Activated naive CD8-positive, alpha-beta T cell (primary cell): Measurements from ENCODE around the gene PAFAH1B1.
"Not testable (repeated sequence)": the region's sequence is repeated elsewhere in the genome, so short reads cannot be mapped to it uniquely, and the experiment has no call there.

ENCODE experiments used
- H3K27ac Mint-ChIP-seq: one replicate; pipeline ENCODE4 v1.8.0; 2021; ENCODE audit warnings: mixed read lengths
- H3K27me3 Mint-ChIP-seq: one replicate; pipeline ENCODE4 v1.8.0; 2021; ENCODE audit warnings: mixed read lengths
- H3K36me3 Mint-ChIP-seq: one replicate; pipeline ENCODE4 v1.8.0; 2021; ENCODE audit warnings: mixed read lengths
- H3K4me1 Mint-ChIP-seq: one replicate; pipeline ENCODE4 v1.8.0; 2021; ENCODE audit warnings: low read depth, mixed read lengths
- H3K4me3 Mint-ChIP-seq: one replicate; pipeline ENCODE4 v1.8.0; 2021; ENCODE audit warnings: mild to moderate bottlenecking, mixed read lengths
- H3K9me3 Mint-ChIP-seq: one replicate; pipeline ENCODE4 v1.8.0; 2021; ENCODE audit warnings: low read depth, mixed read lengths

Gene PAFAH1B1

GRCh38 chr17:2644971-2645370, 51.5 kb downstream of the PAFAH1B1 start:
- H3K4me1 Mint-ChIP-seq: peaks cover 12% of the 10 kb centered on the region
- H3K27me3 Mint-ChIP-seq: no peaks in the 10 kb centered on the region
- H3K27ac Mint-ChIP-seq: no peak overlapping the region
- H3K36me3 Mint-ChIP-seq: peaks cover 2% of the 10 kb centered on the region
- no peaks in the 10 kb centered on the region for H3K9me3 Mint-ChIP-seq
- no peak overlapping the region for H3K4me3 Mint-ChIP-seq

- H3K9me3 Mint-ChIP-seq: no peaks in the 10 kb centered on the region
- H3K27ac Mint-ChIP-seq: peak overlapping the region; percentile 16
- H3K4me1 Mint-ChIP-seq: peaks cover 14% of the 10 kb centered on the region
- H3K4me3 Mint-ChIP-seq: no peak overlapping the region
- peaks cover 17% of the 10 kb centered on the region for H3K36me3 Mint-ChIP-seq
- H3K27me3 Mint-ChIP-seq: no peaks in the 10 kb centered on the region
Observed at GRCh38 chr17:2647957-2648356, 54.5 kb downstream of the PAFAH1B1 start.

- Mint-ChIP-seq H3K36me3 (peaks cover 17% of the 10 kb centered on the region), H3K4me1 (peaks cover 18% of the 10 kb centered on the region), H3K27ac (no peak overlapping the region)
Observed at GRCh38 chr17:2649191-2649590, 55.7 kb downstream of the PAFAH1B1 start.

DNA sequence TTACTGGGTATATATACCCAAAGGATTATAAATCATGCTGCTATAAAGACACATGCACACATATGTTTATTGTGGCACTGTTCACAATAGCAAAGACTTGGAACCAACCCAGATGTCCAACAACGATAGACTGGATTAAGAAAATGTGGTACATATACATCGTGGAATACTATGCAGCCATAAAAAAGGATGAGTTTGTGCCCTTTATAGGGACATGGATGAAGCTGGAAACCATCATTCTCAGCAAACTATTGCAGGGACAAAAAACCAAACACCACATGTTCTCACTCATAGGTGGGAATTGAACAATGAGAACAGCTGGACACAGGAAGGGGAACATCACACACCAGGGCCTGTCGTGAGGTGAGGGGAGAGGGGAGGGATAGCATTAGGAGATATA, 59.5 kb downstream of the PAFAH1B1 start:
- Mint-ChIP-seq H3K36me3 (peaks cover 16% of the 10 kb centered on the region), H3K4me1 (peaks cover 38% of the 10 kb centered on the region), H3K27ac (peak overlapping the region; percentile 75)
- not testable (repeated sequence) for H3K9me3 Mint-ChIP-seq, H3K4me3 Mint-ChIP-seq, H3K27me3 Mint-ChIP-seq

More at GRCh38 chr17:2649191-2649590, 55.7 kb downstream of the PAFAH1B1 start:
- no peak overlapping the region for H3K4me3 Mint-ChIP-seq
- no peaks in the 10 kb centered on the region for H3K27me3 Mint-ChIP-seq
- no peaks in the 10 kb centered on the region for H3K9me3 Mint-ChIP-seq

DNA sequence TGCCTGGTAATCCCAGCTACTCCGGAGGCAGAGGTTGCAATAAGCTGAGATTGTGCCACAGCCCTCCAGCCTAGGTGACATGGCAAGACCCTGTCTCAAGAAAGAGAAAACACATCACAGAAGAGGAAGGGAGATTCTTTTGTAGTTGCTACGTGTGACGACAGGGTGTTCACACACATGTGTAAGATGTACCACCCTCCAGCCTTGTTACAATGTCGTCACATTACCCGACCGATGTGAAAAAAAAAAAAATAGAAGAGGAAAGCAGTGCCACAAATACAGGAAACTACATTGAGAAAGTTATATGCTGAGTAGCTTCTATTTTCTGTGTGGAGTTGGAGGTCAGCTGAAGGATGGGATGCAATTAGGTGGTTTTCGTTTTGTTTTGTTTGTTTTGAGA, 62.1 kb downstream of the PAFAH1B1 start:
- Mint-ChIP-seq H3K9me3 (no peaks in the 10 kb centered on the region), H3K27ac (peak overlapping the region; percentile 43), H3K4me1 (peaks cover 52% of the 10 kb centered on the region), H3K36me3 (peaks cover 15% of the 10 kb centered on the region), H3K27me3 (no peaks in the 10 kb centered on the region), H3K4me3 (no peak overlapping the region)

DNA sequence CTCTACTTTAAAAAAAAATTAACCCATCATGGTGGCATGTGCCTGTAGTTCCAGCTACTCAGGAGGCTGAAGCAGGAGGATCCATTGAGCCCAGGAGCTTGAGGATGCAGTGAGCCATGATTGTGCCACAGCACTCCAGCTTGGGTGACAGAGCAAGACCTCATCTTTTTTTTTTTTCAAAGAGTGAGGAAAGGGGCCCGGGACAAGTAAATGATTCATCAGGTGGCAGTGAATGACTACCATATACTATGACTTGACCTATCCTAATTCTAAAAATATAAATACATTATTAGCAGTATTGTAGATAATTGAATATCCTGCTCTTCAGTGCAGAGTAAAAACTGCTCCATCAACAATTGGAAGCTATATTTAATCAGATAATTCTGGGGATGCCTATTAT, 62.8 kb downstream of the PAFAH1B1 start:
- Mint-ChIP-seq H3K36me3 (peaks cover 9% of the 10 kb centered on the region), H3K9me3 (no peaks in the 10 kb centered on the region), H3K27me3 (no peaks in the 10 kb centered on the region), H3K27ac (peak overlapping the region; percentile 10), H3K4me1 (peaks cover 54% of the 10 kb centered on the region), H3K4me3 (no peak overlapping the region)

DNA sequence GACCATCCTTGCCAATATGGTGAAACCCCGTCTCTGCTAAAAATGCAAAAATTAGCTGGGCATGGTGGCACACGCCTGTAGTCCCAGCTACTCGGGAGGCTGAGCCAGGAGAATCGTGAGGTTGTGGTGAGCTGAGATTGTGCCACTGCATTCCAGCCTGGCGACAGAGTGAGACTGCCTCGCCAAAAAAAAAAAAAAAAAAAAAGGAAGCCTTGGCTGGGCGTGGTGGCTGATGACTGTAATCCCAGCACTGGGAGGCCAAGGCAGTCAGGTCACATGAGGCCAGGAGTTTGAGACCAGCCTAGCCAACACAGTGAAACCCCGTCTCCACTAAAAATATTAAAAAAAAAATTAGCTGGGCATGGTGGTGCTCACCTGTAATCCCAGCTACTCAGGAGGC, 65.9 kb downstream of the PAFAH1B1 start:
- H3K27ac Mint-ChIP-seq, H3K27me3 Mint-ChIP-seq, H3K4me3 Mint-ChIP-seq, H3K9me3 Mint-ChIP-seq, H3K36me3 Mint-ChIP-seq: not testable (repeated sequence)
- H3K4me1 Mint-ChIP-seq: peaks cover 58% of the 10 kb centered on the region

GRCh38 chr17:2660410-2660809, 67.0 kb downstream of the PAFAH1B1 start:
- not testable (repeated sequence) for H3K9me3 Mint-ChIP-seq, H3K27ac Mint-ChIP-seq, H3K4me3 Mint-ChIP-seq, H3K36me3 Mint-ChIP-seq, H3K27me3 Mint-ChIP-seq
- peaks cover 61% of the 10 kb centered on the region for H3K4me1 Mint-ChIP-seq

- no peak overlapping the region for H3K27ac Mint-ChIP-seq
Observed at GRCh38 chr17:2672026-2672425, 78.6 kb downstream of the PAFAH1B1 start.

GRCh38 chr17:2679247-2679646, 85.8 kb downstream of the PAFAH1B1 start:
- peak overlapping the region; percentile 41 for H3K27ac Mint-ChIP-seq
- not testable (repeated sequence) for H3K9me3 Mint-ChIP-seq, H3K27me3 Mint-ChIP-seq, H3K4me1 Mint-ChIP-seq
- H3K4me3 Mint-ChIP-seq: peak overlapping the region; percentile 1
- peaks cover 14% of the 10 kb centered on the region for H3K36me3 Mint-ChIP-seq

More at GRCh38 chr17:2672026-2672425, 78.6 kb downstream of the PAFAH1B1 start:
- H3K36me3 Mint-ChIP-seq: peaks cover 14% of the 10 kb centered on the region
- no peaks in the 10 kb centered on the region for H3K9me3 Mint-ChIP-seq
- no peak overlapping the region for H3K4me3 Mint-ChIP-seq
- peaks cover 4% of the 10 kb centered on the region for H3K4me1 Mint-ChIP-seq
- H3K27me3 Mint-ChIP-seq: no peaks in the 10 kb centered on the region

- no peak overlapping the region for H3K4me3 Mint-ChIP-seq
- H3K9me3 Mint-ChIP-seq: no peaks in the 10 kb centered on the region
- H3K27me3 Mint-ChIP-seq: no peaks in the 10 kb centered on the region
- no peak overlapping the region for H3K27ac Mint-ChIP-seq
- H3K4me1 Mint-ChIP-seq: no peaks in the 10 kb centered on the region
- H3K36me3 Mint-ChIP-seq: peaks cover 10% of the 10 kb centered on the region
Observed at GRCh38 chr17:2680961-2681360, 87.5 kb downstream of the PAFAH1B1 start.

DNA sequence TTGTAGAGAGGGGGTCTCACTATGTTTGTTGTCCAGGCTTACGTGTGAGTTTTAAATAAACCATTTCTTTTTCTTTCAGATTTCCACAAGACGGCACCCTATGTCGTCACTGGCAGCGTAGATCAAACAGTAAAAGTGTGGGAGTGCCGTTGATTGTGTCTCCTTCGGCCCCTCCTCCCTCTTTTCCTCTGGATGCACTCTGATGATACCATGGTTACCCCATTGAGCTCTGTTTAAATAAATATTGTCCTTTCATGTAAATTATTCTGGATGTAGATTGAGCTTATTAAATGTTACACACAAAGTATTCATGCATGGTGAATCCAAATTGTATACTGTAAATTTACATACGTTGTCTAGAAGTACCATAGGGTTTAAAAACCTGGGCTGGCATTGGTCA, 88.2 kb downstream of the PAFAH1B1 start:
- H3K36me3 Mint-ChIP-seq: peaks cover 10% of the 10 kb centered on the region
- no peaks in the 10 kb centered on the region for H3K27me3 Mint-ChIP-seq

GRCh38 chr17:2682176-2682938, 88.9 kb downstream of the PAFAH1B1 start:
- H3K36me3 Mint-ChIP-seq: peaks cover 10% of the 10 kb centered on the region

More for the DNA sequence above, 88.2 kb downstream of the PAFAH1B1 start:
- no peaks in the 10 kb centered on the region for H3K4me1 Mint-ChIP-seq
- no peak overlapping the region for H3K27ac Mint-ChIP-seq
- H3K4me3 Mint-ChIP-seq: no peak overlapping the region
- no peaks in the 10 kb centered on the region for H3K9me3 Mint-ChIP-seq

GRCh38 chr17:2683912-2684311, 90.5 kb downstream of the PAFAH1B1 start:
- H3K36me3 Mint-ChIP-seq: peaks cover 10% of the 10 kb centered on the region
- no peaks in the 10 kb centered on the region for H3K27me3 Mint-ChIP-seq
- peak overlapping the region; percentile 66 for H3K27ac Mint-ChIP-seq

More at GRCh38 chr17:2682176-2682938, 88.9 kb downstream of the PAFAH1B1 start:
- Mint-ChIP-seq H3K4me1 (no peaks in the 10 kb centered on the region), H3K27me3 (no peaks in the 10 kb centered on the region), H3K27ac (peak overlapping the region; percentile 54), H3K9me3 (no peaks in the 10 kb centered on the region), H3K4me3 (no peak overlapping the region)

DNA sequence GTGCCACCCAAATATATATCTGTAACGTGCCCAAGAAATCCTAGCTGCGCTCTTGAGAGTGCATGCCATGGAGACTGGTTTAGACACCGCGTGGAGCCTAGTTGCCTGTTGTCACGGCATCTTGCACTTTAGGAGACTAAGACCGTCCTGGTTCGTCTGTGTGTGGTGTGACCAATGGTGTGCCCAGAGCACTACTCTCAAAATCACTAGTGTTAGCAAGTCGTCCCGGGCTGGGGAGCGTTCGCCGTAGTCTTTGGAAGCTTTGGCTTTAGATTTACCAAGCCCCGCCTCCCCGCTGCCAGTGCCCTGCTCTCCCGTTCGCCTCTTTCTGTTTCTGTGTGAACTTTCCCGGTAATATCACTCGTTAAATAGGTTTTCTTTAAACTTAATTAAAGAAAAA, 91.1 kb downstream of the PAFAH1B1 start:
- Mint-ChIP-seq H3K4me3 (no peak overlapping the region), H3K27me3 (no peaks in the 10 kb centered on the region), H3K27ac (no peak overlapping the region), H3K36me3 (peaks cover 6% of the 10 kb centered on the region), H3K4me1 (peaks cover 3% of the 10 kb centered on the region), H3K9me3 (no peaks in the 10 kb centered on the region)

More at GRCh38 chr17:2683912-2684311, 90.5 kb downstream of the PAFAH1B1 start:
- Mint-ChIP-seq H3K4me1 (peaks cover 3% of the 10 kb centered on the region), H3K9me3 (no peaks in the 10 kb centered on the region), H3K4me3 (no peak overlapping the region)

GRCh38 chr17:2685696-2686095, 92.2 kb downstream of the PAFAH1B1 start:
- Mint-ChIP-seq H3K4me3 (no peak overlapping the region), H3K4me1 (peaks cover 3% of the 10 kb centered on the region), H3K9me3 (no peaks in the 10 kb centered on the region), H3K27me3 (no peaks in the 10 kb centered on the region), H3K36me3 (no peaks in the 10 kb centered on the region), H3K27ac (no peak overlapping the region)
